Measurements from ENCODE around the gene ADNP. TPM values are rescaled to one million over a fixed set of nuclear protein-coding genes. Genes with fewer than 3 reads are reported as not detected.

The ADNP gene
- total RNA-seq, 1 experiment from 2014 or later = 143 TPM

DNA sequence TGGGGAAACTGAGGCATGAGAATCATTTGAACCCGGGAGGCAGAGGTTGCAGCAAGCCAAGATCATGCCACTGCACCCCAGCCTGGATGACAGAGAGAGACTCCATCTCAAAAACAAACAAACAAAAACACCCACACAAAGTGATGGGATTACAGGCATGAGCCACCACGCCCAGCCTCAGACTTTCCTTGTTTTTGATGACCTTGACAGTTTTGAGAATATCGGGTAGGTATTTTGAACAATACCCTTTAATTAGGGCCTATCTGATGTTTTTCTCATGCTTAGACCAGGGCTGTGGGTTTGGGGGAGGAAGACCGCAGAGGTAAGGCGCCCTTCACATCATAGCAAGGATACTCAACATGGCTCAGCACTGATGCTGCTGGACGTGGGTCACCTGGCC lies 63.4 kb downstream of the ADNP start:
- H3K27ac ChIP-seq (ENCODE audit: insufficient read length, low read depth, low read length) = no peak overlapping the region
- H3K79me1 ChIP-seq (ENCODE audit: insufficient read depth, low read depth, low read length, poor library complexity, severe bottlenecking) = no peaks in the 10 kb centered on the region

More for the DNA sequence above, 63.4 kb downstream of the ADNP start:
- no peaks in the 10 kb centered on the region; a peak in 2 of 7 replicates for H3K36me3 Mint-ChIP-seq (ENCODE audit: insufficient read depth in 1 of 3, low read depth in 3 of 3)
- H3K23me2 ChIP-seq (ENCODE audit: insufficient read length, low read depth, low read length, poor library complexity, severe bottlenecking) = peaks cover 3% of the 10 kb centered on the region
- TF ChIP-seq, protein P1, sequence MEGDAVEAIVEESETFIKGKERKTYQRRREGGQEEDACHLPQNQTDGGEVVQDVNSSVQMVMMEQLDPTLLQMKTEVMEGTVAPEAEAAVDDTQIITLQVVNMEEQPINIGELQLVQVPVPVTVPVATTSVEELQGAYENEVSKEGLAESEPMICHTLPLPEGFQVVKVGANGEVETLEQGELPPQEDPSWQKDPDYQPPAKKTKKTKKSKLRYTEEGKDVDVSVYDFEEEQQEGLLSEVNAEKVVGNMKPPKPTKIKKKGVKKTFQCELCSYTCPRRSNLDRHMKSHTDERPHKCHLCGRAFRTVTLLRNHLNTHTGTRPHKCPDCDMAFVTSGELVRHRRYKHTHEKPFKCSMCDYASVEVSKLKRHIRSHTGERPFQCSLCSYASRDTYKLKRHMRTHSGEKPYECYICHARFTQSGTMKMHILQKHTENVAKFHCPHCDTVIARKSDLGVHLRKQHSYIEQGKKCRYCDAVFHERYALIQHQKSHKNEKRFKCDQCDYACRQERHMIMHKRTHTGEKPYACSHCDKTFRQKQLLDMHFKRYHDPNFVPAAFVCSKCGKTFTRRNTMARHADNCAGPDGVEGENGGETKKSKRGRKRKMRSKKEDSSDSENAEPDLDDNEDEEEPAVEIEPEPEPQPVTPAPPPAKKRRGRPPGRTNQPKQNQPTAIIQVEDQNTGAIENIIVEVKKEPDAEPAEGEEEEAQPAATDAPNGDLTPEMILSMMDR (conservative IDR thresholded peaks at IDR 0.05) = no peak
- peaks cover 2% of the 10 kb centered on the region; the same call in 1 of the 2 replicates for H3K4me1 ChIP-seq (ENCODE audit: insufficient read depth, low read length)
- no peak overlapping the region for H2BK12ac ChIP-seq (ENCODE audit: insufficient read length, low read depth, low read length)
- H3K9me3 Mint-ChIP-seq = no peaks in the 10 kb centered on the region
- H3K4me2 ChIP-seq (ENCODE audit: insufficient read depth, insufficient read length, low read length) = no peak overlapping the region
- no peak overlapping the region for H3K9ac ChIP-seq (ENCODE audit: extremely low read depth, insufficient read length, low read length)
- no peak overlapping the region for H2BK5ac ChIP-seq (ENCODE audit: insufficient read length, low read length)
- no peak overlapping the region for H3K4me3 Mint-ChIP-seq
- no peak overlapping the region for H2BK120ac ChIP-seq (ENCODE audit: low read depth, low read length, poor library complexity, severe bottlenecking)
- no peak overlapping the region for H2BK15ac ChIP-seq (ENCODE audit: low read depth, low read length)
- H4K91ac ChIP-seq (ENCODE audit: insufficient read length, low read depth, low read length) = no peak overlapping the region
- no peaks in the 10 kb centered on the region for H4K20me1 ChIP-seq (ENCODE audit: control insufficient read depth, insufficient read depth, insufficient read length)
- H2BK20ac ChIP-seq (ENCODE audit: low read depth, low read length, poor library complexity, severe bottlenecking) = no peak overlapping the region
- H3K18ac ChIP-seq (ENCODE audit: insufficient read length, low read depth, low read length) = no peak overlapping the region
- no peak overlapping the region for H3K23ac ChIP-seq (ENCODE audit: insufficient read length, low read depth, low read length)
- no peaks in the 10 kb centered on the region for H3K79me2 ChIP-seq (ENCODE audit: insufficient read depth, low read length)
- H2AK5ac ChIP-seq (ENCODE audit: insufficient read length, low read length) = no peak overlapping the region
- no CpG with 5 or more reads among the region's 6 CpGs for WGBS (ENCODE audit: extremely low coverage, insufficient read length, low lambda C conversion rate)
- H3K27ac Mint-ChIP-seq = no peak overlapping the region
- no peak for DNase-seq
- no peaks in the 10 kb centered on the region for H3K27me3 ChIP-seq (ENCODE audit: insufficient read depth, low read length)
- H4K5ac ChIP-seq (ENCODE audit: insufficient read length, low read depth, low read length) = no peak overlapping the region
- H3T11ph ChIP-seq (ENCODE audit: low read length) = no peak overlapping the region
- H3K4me1 Mint-ChIP-seq = peaks cover 39 to 51% of the 10 kb centered on the region in 2 experiments
- H2AFZ ChIP-seq (ENCODE audit: low read length) = no peak overlapping the region
- H3K4ac ChIP-seq (ENCODE audit: low read depth, low read length) = no peak overlapping the region
- H3K27me3 Mint-ChIP-seq (ENCODE audit: low read depth) = no peaks in the 10 kb centered on the region; the same call in 1 of the 2 replicates
- H3K56ac ChIP-seq (ENCODE audit: insufficient read length, low read depth, low read length) = no peak overlapping the region
- H4K8ac ChIP-seq (replicated peaks; ENCODE audit: insufficient read length, low read depth, low read length) = no peak overlapping the region
- H3K9me3 ChIP-seq (ENCODE audit: control insufficient read depth, low read depth, low read length) = no peaks in the 10 kb centered on the region
- no peak overlapping the region for H3K14ac ChIP-seq (ENCODE audit: insufficient read depth, low read length)
